T-helper 1 cell treated with Interleukin-12 subunit alpha and Interleukin-12 subunit beta and Interleukin-4 antibody, amounts not matched to agents 30 μg/mL and 1 μg/mL, for 36 hours (primary cell): ENCODE results near the gene CERS5.
A peak's percentile ranks its signal among the peaks of the same experiment; 100 is the strongest.
"Not testable (repeated sequence)": the region's sequence is repeated elsewhere in the genome, so short reads cannot be mapped to it uniquely, and the experiment has no call there.

Source experiments
- H3K27ac Mint-ChIP-seq: one replicate; pipeline ENCODE4 v1.8.0; 2021; ENCODE audit warnings: mild to moderate bottlenecking, mixed read lengths
- H3K27me3 Mint-ChIP-seq: one replicate; pipeline ENCODE4 v1.8.0; 2021; ENCODE audit warnings: low read depth, mixed read lengths
- H3K36me3 Mint-ChIP-seq: one replicate; pipeline ENCODE4 v1.8.0; 2021; ENCODE audit warnings: low read depth, mixed read lengths
- H3K4me1 Mint-ChIP-seq: one replicate; pipeline ENCODE4 v1.8.0; 2021; ENCODE audit warnings: low read depth, mixed read lengths
- H3K4me3 Mint-ChIP-seq: one replicate; pipeline ENCODE4 v1.8.0; 2021; ENCODE audit warnings: mild to moderate bottlenecking, moderate library complexity, mixed read lengths
- H3K9me3 Mint-ChIP-seq: one replicate; pipeline ENCODE4 v1.8.0; 2021; ENCODE audit warnings: mixed read lengths

CERS5 gene

DNA sequence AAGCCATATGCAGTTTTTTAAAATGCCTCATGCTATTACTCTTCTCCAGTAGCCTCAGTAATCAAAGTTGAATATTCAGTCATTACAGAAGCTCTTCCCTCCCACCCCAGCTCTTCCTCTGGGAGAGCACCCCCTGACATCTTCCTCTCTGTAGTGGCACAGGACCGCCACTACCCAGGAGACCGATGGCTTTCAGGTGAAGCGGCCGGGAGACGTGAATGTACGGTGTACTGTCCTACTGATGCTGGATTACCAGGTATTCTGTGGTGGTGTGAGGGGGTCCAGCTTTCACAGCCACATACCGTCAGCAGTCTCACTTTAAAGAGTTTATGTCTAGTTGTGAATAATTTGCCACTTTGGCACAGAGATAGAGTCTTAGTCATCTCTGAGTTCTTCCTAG lies 77.4 kb downstream of the CERS5 start:
- H3K4me1 Mint-ChIP-seq, result peaks cover 17% of the 10 kb centered on the region
- H3K9me3 Mint-ChIP-seq, result no peaks in the 10 kb centered on the region
- H3K36me3 Mint-ChIP-seq, result peaks cover 21% of the 10 kb centered on the region
- no peak overlapping the region for H3K27ac Mint-ChIP-seq
- no peaks in the 10 kb centered on the region for H3K27me3 Mint-ChIP-seq
- H3K4me3 Mint-ChIP-seq, result no peak overlapping the region

DNA sequence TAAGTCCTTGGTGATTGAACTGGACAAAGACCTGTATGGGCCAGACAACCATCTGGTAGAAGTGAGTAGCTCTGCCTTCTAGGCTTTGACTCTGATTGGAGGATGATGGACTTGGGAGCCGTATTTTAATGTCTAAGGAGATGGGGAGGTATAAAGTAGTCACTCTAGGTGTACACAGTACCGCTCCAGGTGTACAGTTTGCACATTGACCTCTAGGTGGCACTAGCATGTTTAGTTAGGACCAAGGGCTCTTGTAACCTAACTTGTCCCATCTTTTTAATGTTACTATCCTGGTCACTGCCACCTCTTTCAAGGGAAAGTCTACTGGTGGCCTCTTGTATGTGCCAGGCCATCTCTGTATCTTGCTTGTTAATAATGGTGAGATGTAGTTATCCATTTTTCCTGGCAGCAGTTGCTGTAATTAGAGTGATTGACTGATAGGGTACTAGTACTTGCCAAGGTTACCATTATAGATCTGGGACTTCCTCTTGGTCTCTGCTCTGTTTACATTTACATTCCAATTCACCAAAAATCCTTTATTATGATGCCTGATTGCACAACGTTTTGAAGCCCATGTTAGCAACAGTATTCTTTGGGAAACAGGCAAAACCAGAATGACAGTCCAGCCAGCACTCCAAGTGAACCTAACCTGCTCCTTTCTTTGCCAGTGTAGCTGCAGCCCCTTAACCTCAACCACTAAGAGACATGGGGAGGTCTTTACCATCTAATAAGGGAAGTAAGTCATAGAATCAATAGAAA lies 78.4 kb downstream of the CERS5 start:
- no peaks in the 10 kb centered on the region for H3K9me3 Mint-ChIP-seq
- peaks cover 21% of the 10 kb centered on the region for H3K36me3 Mint-ChIP-seq
- no peaks in the 10 kb centered on the region for H3K27me3 Mint-ChIP-seq
- no peak overlapping the region for H3K27ac Mint-ChIP-seq
- H3K4me3 Mint-ChIP-seq, result no peak overlapping the region
- H3K4me1 Mint-ChIP-seq, result peaks cover 19% of the 10 kb centered on the region

DNA sequence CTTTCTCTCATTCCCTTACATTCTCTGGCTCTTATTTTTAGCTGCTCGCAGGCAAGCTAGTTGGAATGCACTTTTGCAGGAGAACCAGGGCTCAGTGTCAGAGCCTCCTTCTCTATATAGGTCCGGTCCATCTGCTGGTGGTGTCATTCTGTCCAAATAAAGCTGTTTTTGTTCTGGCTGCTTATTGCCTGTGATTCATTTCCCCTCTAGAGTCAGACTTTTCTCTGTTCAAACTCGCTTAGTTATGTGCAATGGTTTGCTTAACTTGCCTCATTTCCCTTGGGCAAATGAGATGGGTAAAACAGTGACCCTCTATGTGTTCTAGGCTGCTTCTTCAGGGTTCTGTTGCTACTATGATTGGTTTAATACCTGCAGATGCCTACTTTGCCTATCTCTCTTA lies 79.2 kb downstream of the CERS5 start:
- no peaks in the 10 kb centered on the region for H3K9me3 Mint-ChIP-seq
- peaks cover 21% of the 10 kb centered on the region for H3K4me1 Mint-ChIP-seq
- H3K36me3 Mint-ChIP-seq, result peaks cover 20% of the 10 kb centered on the region
- no peaks in the 10 kb centered on the region for H3K27me3 Mint-ChIP-seq
- H3K4me3 Mint-ChIP-seq, result no peak overlapping the region
- H3K27ac Mint-ChIP-seq, result no peak overlapping the region

DNA sequence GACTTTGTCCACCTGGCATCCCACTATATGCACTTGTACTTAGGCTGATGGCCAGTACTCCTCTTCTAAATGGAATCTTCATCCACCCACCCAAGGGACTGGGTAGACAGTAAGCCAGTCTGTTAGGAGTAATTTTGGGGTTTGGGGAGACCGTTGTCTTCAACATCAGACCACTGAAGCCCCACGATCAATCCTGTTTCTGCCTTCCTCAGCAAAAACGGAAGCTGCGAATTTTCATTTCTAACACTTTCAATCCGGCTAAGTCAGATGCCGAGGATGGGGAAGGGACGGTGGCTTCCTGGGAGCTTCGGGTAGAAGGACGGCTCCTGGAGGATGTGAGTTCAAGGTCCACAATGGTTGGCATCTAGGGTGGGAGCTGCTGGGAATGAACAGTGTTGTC lies 80.0 kb downstream of the CERS5 start:
- Mint-ChIP-seq H3K27me3 (no peaks in the 10 kb centered on the region), H3K4me1 (peaks cover 21% of the 10 kb centered on the region), H3K9me3 (no peaks in the 10 kb centered on the region), H3K27ac (no peak overlapping the region), H3K36me3 (peaks cover 20% of the 10 kb centered on the region), H3K4me3 (peak overlapping the region; percentile 29)

DNA sequence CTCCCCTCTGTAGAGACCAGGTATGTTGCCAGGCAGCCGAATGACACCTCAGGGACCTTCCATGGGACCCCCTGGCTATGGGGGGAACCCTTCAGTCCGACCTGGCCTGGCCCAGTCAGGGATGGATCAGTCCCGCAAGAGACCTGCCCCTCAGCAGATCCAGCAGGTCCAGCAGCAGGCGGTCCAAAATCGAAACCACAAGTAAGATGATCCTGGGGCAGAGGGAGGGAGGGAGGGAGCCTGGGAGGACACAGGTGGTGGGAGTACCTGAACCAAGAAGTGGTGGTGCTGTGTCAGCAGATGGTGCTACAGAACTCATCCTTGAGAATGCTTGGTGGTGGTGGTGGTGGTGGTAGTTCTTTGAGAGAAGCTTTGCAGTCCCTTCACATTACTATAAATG lies 81.0 kb downstream of the CERS5 start:
- Mint-ChIP-seq H3K27me3 (no peaks in the 10 kb centered on the region), H3K27ac (peak overlapping the region; percentile 86), H3K9me3 (no peaks in the 10 kb centered on the region), H3K36me3 (peaks cover 16% of the 10 kb centered on the region), H3K4me3 (peak overlapping the region; percentile 85), H3K4me1 (peaks cover 21% of the 10 kb centered on the region)

DNA sequence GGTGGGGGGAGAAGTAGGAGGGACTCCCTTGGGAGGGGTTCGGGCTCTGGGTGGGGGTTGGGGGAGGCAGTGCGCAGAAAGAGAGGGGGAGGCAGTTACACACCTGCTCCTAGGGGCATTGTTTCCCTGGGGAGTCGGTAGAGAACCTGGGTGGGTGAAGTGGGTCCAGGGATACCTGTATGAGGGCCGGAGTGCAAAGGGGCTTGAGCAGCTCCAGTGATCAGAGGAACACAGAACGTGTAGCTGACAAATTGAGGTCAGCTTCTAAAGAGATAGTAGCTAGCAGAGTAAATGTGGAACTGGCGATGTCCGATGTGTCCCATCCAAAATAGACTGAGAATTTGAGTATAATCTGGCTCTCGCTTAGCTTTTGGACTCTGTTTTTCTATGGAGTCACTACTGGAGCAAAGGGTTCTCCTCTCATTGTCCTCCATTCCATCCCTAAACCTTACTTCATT lies 81.5 kb downstream of the CERS5 start:
- peaks cover 13% of the 10 kb centered on the region for H3K36me3 Mint-ChIP-seq
- H3K4me1 Mint-ChIP-seq, result peaks cover 21% of the 10 kb centered on the region
- H3K4me3 Mint-ChIP-seq, result peak overlapping the region; percentile 85
- H3K27me3 Mint-ChIP-seq, result no peaks in the 10 kb centered on the region
- peak overlapping the region; percentile 86 for H3K27ac Mint-ChIP-seq
- H3K9me3 Mint-ChIP-seq, result no peaks in the 10 kb centered on the region

DNA sequence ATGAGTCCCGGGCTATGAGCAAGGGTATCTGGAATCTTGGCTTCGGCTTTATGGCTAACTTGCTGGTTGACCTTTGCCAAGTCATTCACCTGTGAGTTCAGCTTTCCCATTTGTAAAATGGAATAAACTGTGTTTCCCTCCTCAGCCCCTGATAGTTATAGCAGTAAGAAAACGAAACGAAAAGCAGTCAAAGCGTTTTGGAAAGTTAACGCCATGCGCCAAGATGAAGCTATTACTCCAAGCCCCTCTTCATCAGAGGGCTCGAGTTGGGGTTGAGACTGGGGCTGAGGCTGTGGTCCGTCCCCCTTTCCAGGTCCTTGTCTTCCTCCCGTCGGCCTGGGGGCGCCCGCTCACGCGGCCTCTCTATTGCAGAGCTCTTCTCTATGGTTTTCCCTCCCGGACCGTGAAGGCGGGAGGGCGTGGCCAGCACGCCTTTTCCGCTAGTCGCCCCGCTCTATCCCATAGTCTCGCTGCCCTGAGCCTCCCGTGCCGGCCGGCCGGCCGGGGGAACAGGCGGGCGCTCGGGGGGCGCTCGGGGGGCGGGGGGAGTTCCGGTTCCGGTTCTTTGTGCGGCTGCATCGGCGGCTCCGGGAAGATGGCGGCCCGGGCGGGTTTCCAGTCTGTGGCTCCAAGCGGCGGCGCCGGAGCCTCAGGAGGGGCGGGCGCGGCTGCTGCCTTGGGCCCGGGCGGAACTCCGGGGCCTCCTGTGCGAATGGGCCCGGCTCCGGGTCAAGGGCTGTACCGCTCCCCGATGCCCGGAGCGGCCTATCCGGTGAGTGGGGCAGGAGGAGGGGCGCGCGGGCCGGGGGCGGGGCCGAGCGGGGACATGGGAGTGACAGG lies 82.2 kb downstream of the CERS5 start, which contains the start of gene SMARCD1:
Gene SMARCD1, plus strand, starts transcription at position 568 of the 840 bp plus-strand sequence. Its CDS starts 28 bp downstream, at position 596.
- H3K27ac Mint-ChIP-seq, result peak within 1 kb of the TSS; percentile 94
- H3K9me3 Mint-ChIP-seq, result no peaks in the 10 kb centered on the region
- peak within 1 kb of the TSS; percentile 90 for H3K4me3 Mint-ChIP-seq
- H3K27me3 Mint-ChIP-seq, result no peaks in the 10 kb centered on the region
- H3K4me1 Mint-ChIP-seq, result peaks cover 21% of the 10 kb centered on the region
- H3K36me3 Mint-ChIP-seq, result peaks cover 9% of the 10 kb centered on the region

DNA sequence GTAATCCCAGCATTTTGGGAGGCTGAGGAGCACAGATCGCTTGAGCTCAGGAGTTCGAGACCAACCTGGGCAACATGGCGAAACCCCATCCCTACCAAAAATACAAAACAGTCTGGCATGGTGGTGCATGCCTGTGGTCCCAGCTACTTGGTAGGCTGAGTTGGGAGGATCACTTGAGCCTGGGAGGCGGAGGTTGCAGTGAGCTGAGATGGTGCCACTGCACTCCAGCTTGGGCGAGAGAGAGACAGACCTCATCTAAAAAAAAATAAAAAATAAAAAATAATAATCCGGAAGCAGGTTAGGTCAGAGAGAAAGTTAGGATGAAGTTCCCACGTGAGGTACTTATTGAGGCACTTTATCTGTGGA lies 82.8 kb downstream of the CERS5 start:
- not testable (repeated sequence) for H3K9me3 Mint-ChIP-seq, H3K36me3 Mint-ChIP-seq, H3K27me3 Mint-ChIP-seq
- H3K4me1 Mint-ChIP-seq, result peaks cover 21% of the 10 kb centered on the region
- peak overlapping the region; percentile 94 for H3K27ac Mint-ChIP-seq
- peak overlapping the region; percentile 90 for H3K4me3 Mint-ChIP-seq

DNA sequence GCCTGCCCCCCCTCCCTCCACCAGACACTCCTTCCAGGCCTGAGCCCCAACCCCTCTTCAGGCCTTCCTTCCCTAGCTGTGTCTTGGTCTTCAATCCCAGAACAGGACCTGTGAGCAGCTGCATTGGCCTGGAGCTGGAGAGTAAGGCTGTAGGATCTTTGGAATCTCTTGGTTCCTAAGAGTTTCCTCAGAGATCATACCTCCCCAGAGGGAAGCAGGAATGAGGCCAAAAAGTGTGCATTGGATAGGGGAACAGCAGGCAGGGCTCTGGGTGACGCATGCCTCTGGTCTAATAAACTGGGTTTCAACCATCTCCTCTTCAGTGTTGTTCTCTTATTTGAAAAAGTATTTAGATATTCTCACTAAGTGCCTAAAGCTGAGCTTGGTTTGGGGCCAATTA lies 83.9 kb downstream of the CERS5 start:
- Mint-ChIP-seq H3K27ac (peak overlapping the region; percentile 75), H3K9me3 (no peaks in the 10 kb centered on the region), H3K4me3 (peak overlapping the region; percentile 76), H3K36me3 (peaks cover under 1% of the 10 kb centered on the region), H3K4me1 (peaks cover 21% of the 10 kb centered on the region), H3K27me3 (no peaks in the 10 kb centered on the region)

DNA sequence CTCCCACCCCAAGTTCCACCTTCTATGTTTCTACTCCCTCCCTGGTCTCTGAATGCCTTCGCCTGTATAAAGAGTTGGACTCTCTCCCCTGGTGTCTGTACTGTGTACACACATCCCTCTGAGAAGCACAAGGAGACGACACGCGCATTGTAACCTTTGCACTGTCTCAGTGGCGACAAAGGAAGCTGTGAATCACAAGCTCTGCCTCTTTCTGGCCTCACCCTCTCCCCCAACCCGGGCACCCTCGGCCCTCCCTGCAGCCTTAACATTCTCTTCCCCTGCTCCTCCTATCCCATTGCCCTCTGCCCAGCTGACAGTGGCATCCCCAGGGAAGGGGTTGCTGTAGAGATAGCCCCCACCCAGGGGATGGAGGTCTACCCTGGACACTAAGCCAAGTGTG lies 84.5 kb downstream of the CERS5 start:
- H3K36me3 Mint-ChIP-seq, result no peaks in the 10 kb centered on the region
- no peak overlapping the region for H3K27ac Mint-ChIP-seq
- H3K27me3 Mint-ChIP-seq, result no peaks in the 10 kb centered on the region

DNA sequence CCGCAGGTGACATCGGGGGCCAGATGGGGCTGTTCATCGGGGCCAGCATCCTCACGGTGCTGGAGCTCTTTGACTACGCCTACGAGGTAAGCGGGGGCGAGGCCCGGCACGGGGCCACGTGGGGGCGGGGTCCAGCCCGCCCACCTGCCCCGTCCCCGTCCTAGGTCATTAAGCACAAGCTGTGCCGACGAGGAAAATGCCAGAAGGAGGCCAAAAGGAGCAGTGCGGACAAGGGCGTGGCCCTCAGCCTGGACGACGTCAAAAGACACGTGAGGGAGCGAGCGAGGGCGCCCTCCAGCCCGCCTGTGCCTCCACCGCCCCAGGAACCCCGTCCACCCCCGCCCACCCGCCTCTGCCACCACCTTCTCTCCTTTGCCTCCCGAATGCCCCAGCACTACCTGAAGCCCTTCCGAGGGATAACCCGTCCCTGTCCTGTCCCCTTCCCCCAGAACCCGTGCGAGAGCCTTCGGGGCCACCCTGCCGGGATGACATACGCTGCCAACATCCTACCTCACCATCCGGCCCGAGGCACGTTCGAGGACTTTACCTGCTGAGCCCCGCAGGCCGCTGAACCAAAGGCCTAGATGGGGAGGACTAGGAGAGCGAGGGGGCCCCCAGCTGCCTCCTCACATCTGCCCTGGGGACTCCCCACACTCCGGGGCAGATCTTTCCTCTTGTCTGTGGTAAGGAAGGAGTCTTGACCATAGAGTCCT lies 85.9 kb downstream of the CERS5 start:
- Mint-ChIP-seq H3K4me3 (no peak overlapping the region), H3K27me3 (no peaks in the 10 kb centered on the region), H3K4me1 (peaks cover 11% of the 10 kb centered on the region), H3K36me3 (no peaks in the 10 kb centered on the region), H3K27ac (no peak overlapping the region), H3K9me3 (no peaks in the 10 kb centered on the region)

More for the DNA sequence above, 84.5 kb downstream of the CERS5 start:
- Mint-ChIP-seq H3K4me3 (no peak overlapping the region), H3K9me3 (no peaks in the 10 kb centered on the region), H3K4me1 (peaks cover 20% of the 10 kb centered on the region)

DNA sequence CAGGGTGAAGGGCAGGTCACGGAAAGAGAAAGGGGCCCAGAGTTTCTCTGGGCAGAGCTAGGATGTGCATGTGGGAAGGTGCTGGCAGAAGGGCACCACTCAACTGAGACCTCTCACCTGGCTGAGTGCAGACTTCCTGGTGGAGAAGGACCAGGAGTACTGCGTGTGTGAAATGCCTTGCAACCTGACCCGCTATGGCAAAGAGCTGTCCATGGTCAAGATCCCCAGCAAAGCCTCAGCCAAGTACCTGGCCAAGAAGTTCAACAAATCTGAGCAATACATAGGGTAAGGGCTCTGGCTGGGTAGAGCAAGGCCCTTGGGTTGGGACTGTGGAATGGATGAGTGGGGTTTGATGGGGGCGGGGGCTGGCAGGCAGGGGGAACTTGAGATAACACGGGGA lies 87.4 kb downstream of the CERS5 start:
- H3K4me3 Mint-ChIP-seq, result no peak overlapping the region
- no peaks in the 10 kb centered on the region for H3K9me3 Mint-ChIP-seq
- no peak overlapping the region for H3K27ac Mint-ChIP-seq
- no peaks in the 10 kb centered on the region for H3K27me3 Mint-ChIP-seq
- H3K36me3 Mint-ChIP-seq, result no peaks in the 10 kb centered on the region
- peaks cover 4% of the 10 kb centered on the region for H3K4me1 Mint-ChIP-seq
